Mammary epithelial cell (primary cell): ENCODE data around the gene TMEM203.

Experiments
- EZH2 ChIP-seq: IDR thresholded peaks from 2 replicates; pipeline ENCODE4 v1.6.1; 2012; ENCODE audit warnings: low read length, inconsistent platforms, borderline replicate concordance
- TF ChIP-seq, protein P1 (sequence below), 2 donors: IDR thresholded peaks in 1 of 2; conservative IDR thresholded peaks in 1 of 2; 2 replicates each; pipeline ENCODE4 v1.5.1; 2011 to 2012; ENCODE audit warnings: inconsistent platforms in 2 of 2, low read length in 2 of 2, mild to moderate bottlenecking in 2 of 2, control low read depth in 1 of 2, low read depth in 1 of 2; ENCODE audit not compliant: insufficient read depth in 1 of 2; ENCODE audit errors: extremely low read depth in 1 of 2

GRCh38 chr9:137247135-137247915 is 41.9 kb upstream of the TMEM203 start:
- TF ChIP-seq, protein P1, sequence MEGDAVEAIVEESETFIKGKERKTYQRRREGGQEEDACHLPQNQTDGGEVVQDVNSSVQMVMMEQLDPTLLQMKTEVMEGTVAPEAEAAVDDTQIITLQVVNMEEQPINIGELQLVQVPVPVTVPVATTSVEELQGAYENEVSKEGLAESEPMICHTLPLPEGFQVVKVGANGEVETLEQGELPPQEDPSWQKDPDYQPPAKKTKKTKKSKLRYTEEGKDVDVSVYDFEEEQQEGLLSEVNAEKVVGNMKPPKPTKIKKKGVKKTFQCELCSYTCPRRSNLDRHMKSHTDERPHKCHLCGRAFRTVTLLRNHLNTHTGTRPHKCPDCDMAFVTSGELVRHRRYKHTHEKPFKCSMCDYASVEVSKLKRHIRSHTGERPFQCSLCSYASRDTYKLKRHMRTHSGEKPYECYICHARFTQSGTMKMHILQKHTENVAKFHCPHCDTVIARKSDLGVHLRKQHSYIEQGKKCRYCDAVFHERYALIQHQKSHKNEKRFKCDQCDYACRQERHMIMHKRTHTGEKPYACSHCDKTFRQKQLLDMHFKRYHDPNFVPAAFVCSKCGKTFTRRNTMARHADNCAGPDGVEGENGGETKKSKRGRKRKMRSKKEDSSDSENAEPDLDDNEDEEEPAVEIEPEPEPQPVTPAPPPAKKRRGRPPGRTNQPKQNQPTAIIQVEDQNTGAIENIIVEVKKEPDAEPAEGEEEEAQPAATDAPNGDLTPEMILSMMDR (conservative IDR thresholded peaks at IDR 0.05 in 1 of 2, IDR thresholded peaks at IDR 0.05 in 1 of 2; ENCODE audit: extremely low read depth in 1 of 2, insufficient read depth in 1 of 2, low read depth in 1 of 2, low read length in 2 of 2), result no peak
- no peak for TF ChIP-seq EZH2
